Ramos (cell line): ENCODE measurements around the gene DTX3.
"Not testable (repeated sequence)": the region's sequence is repeated elsewhere in the genome, so short reads cannot be mapped to it uniquely, and the experiment has no call there.

ENCODE experiments used
- in situ Hi-C: fragments of 300-500 bp; cut with MboI; formaldehyde crosslinking; loops from one replicate; pipeline ENCODE4 v1.14.3; 2022; ENCODE audit warnings: low sequenced_read_pairs; ENCODE audit not compliant: unreplicated experiment

Gene DTX3, protein sequence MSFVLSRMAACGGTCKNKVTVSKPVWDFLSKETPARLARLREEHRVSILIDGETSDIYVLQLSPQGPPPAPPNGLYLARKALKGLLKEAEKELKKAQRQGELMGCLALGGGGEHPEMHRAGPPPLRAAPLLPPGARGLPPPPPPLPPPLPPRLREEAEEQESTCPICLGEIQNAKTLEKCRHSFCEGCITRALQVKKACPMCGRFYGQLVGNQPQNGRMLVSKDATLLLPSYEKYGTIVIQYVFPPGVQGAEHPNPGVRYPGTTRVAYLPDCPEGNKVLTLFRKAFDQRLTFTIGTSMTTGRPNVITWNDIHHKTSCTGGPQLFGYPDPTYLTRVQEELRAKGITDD

DNA sequence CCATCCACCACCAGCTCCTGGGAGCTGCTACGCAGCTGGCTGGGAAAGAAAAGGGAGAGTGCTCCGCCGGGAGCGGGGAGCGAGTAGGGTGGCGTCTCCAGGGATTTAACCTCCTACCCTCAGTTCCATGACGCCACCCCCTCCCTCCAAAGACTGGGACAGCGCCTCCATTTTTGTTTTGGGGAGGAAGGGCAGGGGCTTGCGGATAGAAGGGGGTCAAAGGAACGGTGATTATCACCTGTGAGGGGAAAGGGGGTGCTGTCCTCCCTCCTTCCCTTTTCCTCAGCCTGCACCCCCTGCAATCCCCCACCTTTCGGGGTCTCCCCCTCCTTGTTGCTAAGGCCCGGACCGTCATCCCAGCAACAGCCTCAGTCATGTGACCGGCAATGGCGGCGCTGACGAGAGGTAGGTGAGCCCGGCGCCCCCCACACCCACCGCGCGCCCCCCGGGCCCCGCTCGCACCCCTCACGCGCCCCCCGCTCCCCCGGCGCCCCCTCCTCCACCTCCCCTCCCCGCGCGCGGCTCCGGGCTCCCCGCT lies at the start of gene DTX3:
Gene DTX3, plus strand, starts transcription at position 371 of the 538 bp plus-strand sequence. CDS start 1,694 bp downstream, outside the sequence.
- in situ Hi-C loops = no loop called here

DNA sequence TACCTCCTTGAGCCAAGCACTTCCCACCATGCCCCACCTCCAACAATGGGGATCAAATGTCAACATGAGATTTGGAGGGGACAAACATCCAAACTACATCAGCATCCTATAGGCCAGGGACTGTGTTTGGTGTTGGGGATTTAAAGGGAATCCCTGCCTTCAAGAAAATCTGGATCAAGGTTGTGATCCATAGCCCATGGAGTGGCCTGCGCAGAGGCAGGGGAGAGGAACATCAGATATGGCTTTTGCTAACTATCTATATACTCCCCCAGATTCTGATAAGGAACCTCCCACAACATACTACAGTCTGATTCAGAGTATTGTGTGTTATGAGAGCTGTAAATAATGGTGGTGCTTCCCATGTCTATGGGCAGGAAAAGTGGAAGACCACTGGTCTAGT lies 49.7 kb upstream of the DTX3 start:
- in situ Hi-C loops = no loop called here

DNA sequence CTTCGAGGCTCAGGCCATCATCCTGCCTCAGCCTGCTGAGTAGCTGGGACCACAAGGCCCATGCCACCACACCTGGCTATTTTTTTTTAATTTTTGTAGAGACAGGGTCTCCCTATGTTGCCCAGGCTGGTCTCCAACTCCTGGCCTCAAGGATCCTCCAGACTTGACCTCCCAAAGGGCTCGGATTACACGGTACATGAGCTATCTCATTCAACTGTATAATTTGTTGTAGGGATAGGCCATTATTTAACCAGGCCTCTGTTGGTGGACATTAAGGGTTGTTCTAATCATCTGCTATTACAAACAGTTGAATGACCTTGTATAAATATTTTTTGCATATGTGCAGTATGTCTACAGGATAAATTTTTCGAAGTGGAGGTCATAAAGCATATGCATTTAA lies 45.8 kb upstream of the DTX3 start:
- in situ Hi-C loops = no loop called here

DNA sequence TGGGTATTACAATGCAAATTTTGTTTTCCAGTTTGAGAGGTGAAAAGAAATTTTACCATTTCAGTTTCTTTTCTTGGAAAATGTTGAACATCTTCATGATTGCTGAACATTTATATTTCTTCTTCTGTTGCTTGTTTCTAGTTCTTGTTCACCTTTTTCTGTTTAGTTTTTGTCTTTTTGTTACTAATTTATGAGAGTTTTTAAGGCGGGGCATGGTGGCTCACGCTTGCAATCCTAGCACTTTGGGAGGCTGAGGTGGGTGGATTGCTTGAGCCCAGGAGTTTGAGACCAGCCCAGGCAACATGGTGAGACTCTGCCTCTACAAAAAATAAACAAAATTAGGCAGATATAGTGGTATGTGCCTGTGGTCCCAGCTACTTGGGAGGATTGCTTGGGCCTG lies 44.1 kb upstream of the DTX3 start:
- in situ Hi-C loops = no loop called here

DNA sequence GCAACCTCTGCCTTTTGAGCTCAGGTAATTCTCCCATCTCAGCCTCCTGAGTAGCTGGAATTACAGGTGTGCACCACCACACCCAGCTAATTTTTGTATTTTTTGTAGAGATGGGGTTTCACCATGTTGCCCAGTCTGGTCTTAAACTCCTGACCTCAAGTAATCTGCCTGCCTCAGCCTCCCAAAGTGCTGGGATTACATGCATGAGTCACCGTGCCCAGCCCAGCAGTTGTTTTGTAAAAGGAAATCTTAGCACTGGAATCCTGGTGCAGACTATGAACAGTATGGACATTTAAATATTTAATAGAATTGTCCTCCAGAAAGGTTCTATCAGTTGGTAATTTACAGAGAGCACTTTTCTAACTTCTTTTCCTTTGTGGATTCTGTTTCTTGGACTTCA lies 43.5 kb upstream of the DTX3 start:
- in situ Hi-C loops = not testable (repeated sequence)

DNA sequence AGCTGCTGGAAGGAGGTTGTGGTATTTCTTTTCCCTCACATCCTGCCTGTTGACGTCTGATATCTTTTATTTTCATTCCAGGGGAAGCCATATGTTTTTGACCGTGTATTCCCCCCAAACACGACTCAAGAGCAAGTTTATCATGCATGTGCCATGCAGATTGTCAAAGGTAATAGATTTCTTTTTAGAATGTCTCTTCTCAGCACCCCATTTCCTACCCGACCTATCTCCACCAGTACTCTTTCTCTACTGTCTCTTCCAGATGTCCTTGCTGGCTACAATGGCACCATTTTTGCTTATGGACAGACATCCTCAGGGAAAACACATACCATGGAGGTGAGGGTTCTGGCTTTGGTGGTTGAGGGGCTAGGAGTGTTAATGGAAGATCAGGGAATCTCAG lies 41.3 kb upstream of the DTX3 start:
- in situ Hi-C loops = no loop called here

DNA sequence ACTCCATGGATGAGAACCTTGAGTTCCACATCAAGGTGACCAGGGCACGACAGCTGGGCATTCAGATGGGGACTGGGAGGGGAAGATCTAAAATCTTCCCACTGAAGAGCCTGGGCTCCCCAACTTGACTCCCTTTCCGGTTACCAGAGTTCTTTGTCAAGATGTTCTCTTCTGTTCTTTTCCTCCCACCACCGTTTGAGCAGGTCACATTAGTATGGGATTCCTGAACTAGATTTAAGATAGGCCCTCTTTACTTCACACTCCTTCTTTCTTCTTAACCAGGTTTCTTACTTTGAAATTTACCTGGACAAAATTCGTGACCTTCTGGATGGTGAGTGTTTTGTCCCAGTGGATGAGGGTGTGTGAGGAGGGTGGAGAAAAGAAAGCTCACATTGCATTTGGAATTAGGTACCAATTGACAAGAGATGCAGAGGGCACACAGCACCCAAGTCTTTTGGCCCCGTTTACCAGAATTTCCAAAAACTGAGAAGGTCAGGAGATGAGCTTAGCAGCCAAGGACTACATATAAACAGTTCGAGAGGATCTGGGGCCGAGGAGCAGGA lies 40.4 kb upstream of the DTX3 start:
- in situ Hi-C loops = no loop called here

DNA sequence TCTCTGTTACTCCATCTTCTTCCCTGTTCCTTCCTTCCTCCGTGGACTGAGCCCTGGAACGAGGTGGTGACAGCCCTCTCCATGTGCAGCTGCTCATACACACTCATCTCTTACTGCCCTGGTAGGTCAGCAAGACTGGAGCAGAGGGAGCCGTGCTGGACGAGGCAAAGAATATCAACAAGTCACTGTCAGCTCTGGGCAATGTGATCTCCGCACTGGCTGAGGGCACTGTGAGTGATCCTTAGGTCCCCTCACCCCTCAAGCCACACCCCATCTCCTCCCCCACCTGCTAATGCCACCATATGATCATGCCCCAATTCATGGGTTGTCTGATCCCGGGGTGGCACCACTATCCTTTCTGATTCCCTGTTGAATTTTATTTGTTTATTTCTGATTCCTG lies 35.8 kb upstream of the DTX3 start:
- in situ Hi-C loops = no loop called here

DNA sequence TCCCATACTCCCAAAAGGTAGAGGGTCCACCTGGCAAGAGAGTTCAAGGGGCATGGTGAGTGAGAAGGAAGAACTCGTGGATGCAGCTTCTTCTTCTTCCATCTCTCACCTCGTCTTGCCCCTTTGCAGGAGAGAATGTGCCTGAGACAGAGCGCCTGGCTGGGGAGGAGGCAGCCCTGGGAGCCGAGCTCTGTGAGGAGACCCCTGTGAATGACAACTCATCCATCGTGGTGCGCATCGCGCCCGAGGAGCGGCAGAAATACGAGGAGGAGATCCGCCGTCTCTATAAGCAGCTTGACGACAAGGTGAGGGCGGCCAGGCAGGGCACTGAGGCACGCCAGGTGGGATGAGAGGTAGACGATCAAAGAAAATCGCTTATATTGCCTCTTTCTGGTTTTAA lies 34.8 kb upstream of the DTX3 start:
- in situ Hi-C loops = no loop called here

DNA sequence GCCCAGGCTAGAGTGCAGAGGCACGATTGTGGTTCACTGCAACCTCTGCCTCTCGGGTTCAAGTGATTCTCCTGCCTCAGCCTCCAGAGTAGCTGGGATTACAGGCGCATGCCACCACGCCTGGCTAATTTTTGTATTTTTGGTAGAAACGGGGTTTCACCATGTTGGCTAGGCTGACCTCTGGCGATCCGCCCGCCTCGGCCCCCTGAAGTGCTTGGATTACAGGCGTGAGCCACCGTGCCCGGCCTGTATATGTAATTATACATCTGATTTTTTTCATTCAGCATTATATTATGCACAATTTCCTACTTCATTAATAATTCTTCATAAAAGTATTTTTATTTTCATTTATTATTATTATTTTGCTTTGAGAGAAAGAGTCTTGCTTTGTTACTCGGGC lies 34.2 kb upstream of the DTX3 start:
- in situ Hi-C loops = not testable (repeated sequence)

DNA sequence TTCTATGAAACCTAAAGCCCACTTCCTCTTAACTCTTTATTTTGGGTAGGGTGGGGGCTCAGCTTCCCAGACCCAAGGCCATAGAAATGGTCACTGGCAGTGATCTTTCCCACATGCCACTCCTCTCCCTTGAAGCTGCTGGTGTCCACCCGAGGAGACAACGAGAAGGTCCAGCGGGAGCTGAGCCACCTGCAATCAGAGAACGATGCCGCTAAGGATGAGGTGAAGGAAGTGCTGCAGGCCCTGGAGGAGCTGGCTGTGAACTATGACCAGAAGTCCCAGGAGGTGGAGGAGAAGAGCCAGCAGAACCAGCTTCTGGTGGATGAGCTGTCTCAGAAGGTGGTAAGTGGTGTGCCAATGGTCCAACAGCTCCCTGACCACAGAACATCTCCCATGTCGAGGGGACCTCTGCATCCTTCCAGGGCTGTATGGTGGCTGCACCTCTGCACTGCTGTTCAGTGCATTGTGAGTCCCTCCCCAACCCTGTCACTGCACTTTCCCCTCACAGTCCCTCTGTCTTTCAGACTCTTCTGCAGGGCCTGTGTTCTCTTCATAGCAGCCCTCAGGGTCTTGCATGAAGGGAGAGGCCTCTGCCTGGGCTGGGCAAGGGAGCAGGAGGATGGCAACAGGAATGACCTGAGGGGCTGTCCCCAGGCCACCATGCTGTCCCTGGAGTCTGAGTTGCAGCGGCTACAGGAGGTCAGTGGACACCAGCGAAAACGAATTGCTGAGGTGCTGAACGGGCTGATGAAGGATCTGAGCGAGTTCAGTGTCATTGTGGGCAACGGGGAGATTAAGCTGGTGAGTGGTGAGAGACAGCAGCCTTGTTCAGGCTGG lies 32.5 kb upstream of the DTX3 start:
- in situ Hi-C loops = no loop called here

DNA sequence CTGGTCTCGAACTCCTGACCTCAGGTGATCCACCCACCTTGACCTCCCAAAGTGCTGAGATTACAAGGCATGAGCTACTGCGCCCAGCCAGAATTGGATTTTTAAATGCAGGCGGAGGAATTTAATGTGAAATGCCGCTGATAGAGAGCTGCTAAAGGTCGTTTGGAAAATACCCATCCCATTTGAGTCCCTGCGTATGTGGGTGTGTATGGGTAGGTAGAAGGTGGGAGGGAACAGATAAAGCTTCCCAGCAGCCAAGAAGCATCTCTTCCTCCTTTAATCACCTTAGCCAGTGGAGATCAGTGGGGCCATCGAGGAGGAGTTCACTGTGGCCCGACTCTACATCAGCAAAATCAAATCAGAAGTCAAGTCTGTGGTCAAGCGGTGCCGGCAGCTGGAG lies 29.8 kb upstream of the DTX3 start:
- in situ Hi-C loops = loop anchor here (25.0 kb wide), 1 partner anchor 338 kb away; no protein-coding TSS in a partner anchor

DNA sequence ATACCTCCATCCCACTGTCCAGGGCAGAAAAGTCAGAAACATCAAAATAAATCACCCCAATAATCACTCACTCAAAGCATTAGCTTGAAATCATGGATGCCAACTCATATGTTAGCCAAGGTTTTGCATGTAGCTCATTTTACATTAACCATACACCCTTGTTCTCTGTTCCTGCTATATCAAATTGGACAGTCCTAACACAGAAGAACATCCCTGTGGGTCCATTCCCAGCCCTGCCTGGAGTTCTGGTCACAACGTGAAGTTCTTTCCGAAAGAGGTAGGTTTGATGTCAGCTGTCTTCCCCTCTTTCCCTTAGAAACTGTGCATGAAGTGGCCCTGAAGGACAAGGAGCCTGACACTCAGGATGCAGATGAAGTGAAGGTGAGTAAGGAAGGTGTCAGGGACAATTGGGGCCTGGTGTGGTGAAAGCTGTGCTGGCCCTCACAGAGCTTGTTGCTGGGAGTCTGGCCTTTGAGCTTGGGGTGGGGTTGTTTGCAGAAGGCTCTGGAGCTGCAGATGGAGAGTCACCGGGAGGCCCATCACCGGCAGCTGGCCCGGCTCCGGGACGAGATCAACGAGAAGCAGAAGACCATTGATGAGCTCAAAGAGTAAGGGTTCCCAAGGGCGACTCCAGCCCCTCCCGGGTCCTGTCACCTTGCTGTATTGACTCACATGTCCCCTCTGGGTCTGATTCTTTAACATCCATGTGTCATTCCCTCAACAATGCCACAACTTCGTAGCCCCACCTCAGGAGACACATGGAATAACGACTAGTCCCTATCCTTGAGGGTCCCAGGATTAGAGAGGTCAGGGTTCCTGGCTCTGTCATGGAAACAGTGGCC lies 28.6 kb upstream of the DTX3 start:
- in situ Hi-C loops = loop anchor here (25.0 kb wide), 1 partner anchor 336 kb away; no protein-coding TSS in a partner anchor

DNA sequence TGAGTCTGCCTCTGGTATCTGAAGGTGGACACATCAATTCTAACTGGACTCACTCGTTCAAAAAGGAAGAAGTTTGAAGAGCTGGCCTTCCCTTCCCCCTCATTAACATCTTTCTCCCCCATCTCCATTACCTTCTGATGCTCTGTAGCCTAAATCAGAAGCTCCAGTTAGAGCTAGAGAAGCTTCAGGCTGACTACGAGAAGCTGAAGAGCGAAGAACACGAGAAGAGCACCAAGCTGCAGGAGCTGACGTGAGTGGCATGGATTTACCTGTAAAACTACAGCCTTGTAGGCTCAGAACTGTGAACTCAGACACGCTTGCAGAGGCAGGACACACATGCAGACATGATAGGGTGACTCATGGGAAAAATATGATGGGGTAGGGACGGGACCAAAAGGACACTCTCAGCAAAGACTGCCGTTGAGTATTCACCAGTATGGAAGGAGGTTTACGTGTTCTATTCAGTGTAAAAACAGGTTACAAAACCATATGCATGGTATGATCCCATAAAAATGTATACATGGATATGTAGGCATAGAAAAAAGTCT lies 27.9 kb upstream of the DTX3 start:
- in situ Hi-C loops = loop anchor here (25.0 kb wide), 1 partner anchor 336 kb away; no protein-coding TSS in a partner anchor

DNA sequence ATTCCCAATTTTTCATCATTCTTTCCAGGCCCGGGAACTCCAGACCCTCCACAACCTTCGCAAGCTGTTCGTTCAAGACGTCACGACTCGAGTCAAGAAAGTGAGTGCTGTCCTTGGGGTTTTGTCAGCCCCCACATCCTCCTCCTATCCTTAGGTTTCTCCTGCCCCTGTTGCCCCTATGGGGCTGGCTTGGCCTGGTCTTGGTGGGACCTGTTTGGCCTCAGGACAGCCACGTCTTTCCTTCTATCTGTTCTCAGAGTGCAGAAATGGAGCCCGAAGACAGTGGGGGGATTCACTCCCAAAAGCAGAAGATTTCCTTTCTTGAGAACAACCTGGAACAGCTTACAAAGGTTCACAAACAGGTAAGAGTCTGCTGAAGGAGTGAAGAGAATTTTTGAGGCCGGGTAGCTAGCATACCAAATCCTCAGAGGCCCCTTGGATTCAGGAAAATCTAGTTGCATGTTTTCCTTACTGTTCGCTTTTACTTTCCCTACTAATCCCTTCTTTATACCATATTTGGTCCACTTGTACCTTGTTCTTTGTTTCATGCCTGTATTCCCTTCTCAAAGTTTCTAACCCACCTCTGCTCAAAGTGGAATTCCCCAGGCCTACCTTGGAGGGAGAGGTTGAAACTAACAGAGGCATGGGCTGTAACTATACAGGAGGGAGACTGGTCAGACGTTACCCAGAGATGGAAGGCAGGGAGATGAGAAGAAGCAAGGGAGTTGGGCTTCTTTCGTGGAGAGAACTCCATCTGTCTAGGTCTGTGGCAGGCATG lies 26.5 kb upstream of the DTX3 start:
- in situ Hi-C loops = loop anchor here (25.0 kb wide), 1 partner anchor 334 kb away; no protein-coding TSS in a partner anchor

DNA sequence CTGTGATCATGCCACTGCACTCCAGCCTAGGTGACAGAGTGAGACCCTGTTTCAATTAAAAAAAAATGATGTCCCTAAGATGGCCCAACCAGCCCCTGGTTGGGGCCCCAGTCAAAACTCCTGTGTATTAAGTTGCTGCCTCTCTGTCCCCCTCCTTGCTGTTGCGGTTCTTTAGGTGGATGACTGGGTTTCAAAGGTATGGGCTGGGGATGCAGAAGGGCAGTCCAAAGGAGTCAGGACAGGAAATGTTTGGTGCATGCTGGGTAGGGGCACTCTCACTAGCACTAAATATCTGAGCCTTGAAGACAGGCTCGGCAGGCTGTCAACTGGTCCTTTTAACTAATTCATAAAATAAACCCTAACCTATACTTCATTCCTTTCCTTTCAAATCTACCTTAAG lies 25.6 kb upstream of the DTX3 start:
- in situ Hi-C loops = loop anchor here (25.0 kb wide), 1 partner anchor 333 kb away; no protein-coding TSS in a partner anchor

DNA sequence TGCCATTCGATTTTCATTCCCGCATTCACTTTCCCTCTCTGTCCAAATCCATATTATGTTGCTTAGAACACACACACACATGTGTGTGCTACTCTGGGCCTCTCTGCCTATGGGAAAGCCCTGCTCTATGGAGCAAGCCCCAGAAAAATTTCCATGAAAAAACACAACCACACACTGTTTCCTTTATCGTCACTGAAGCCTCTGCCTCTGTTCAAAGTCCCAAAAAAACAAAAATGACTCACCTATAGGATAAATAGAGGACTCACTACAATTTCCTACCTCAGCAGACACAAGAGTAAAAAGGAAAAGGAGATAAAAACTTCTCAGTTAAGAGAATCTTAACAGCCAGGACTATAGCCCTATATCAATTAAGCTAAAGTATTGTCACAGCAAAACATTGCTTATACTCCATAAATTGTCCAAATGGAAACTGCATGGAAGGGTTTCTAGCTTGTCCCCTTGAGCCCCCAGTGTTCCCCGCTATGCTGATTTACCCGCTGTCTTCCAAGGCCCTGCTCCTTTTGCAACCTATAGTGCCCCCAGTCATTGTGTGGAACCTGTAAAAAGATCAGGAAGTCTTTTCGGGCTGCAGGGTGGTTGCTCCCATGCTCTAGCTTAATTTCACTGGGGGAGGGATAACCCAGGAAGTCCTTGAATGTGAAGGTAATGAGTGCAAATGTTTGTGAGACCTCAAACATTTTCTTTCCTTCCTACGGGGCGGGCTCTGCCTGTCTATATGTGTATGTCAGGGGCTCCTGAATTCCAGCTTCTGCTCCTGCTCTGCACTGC lies 24.8 kb upstream of the DTX3 start:
- in situ Hi-C loops = loop anchor here (5.0 to 25.0 kb wide), 2 partner anchors 47 to 332 kb away; no protein-coding TSS in a partner anchor

DNA sequence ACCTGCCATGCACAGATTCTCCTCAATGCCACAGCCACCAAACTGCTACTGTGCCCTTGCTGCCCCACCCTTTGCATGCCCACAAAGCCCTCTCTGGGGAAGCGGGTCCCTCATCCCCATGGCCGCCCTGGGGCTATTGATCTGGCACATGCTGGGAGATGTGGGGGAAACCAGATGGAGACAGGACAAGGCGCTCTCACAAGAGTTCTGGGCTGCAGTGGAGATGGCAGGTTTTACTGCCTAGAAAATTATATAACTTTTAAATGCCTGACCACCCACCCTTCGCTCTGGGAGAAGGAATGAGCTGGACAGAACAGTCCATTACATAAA lies 24.2 kb upstream of the DTX3 start:
- in situ Hi-C loops = loop anchor here (5.0 to 25.0 kb wide), 2 partner anchors 47 to 332 kb away; no protein-coding TSS in a partner anchor
